Dedifferentiated amniotic fluid mesenchymal stem cell (primary cell): ENCODE results near the gene ST14.
"Not testable (repeated sequence)": the region's sequence is repeated elsewhere in the genome, so short reads cannot be mapped to it uniquely, and the experiment has no call there.

ENCODE experiments used
- DNase-seq: peaks from one replicate; pipeline ENCODE4 v3.0.0-alpha.2; 2016; ENCODE audit errors: extremely low spot score

ST14 gene

DNA sequence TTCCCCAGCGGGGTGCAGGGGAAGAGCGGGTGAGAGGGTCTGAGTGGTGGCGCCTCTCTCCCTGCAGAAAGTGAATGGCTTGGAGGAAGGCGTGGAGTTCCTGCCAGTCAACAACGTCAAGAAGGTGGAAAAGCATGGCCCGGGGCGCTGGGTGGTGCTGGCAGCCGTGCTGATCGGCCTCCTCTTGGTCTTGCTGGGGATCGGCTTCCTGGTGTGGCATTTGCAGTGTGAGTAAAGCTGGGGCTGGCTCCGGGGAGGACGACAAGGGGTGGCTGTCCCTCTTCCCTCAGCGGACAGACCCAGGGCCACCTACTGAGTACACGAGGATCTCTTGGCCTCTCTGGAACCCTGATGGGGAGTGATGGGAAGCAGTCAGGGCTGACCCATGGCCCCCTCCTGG lies 28.5 kb downstream of the ST14 start:
- no peak for DNase-seq

- no peak for DNase-seq
Observed at GRCh38 chr11:130188585-130189347, 29.2 kb downstream of the ST14 start.

GRCh38 chr11:130189492-130190210 lies 30.1 kb downstream of the ST14 start:
- DNase-seq: no peak

GRCh38 chr11:130190371-130190881 lies 30.8 kb downstream of the ST14 start:
- no peak for DNase-seq

DNA sequence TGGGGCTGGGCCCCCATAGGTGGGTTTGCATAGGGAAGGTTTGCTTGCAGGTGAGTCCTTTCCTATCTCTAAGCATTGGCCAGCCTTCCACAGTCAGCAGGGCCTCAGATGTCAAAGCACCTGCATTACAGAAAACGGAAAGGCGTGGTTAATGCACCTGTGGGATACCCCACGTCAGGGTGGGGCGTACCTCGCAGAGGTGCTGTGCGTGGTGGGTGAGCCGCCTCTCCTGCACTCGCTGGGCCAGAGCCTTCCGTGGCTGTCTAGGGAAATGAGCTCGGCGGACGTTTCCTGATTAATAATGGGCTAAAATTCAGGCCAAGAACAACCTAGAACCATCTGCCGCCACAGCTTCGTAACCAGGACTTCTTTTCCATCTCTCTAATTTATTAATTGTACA lies 32.3 kb downstream of the ST14 start:
- no peak for DNase-seq

DNA sequence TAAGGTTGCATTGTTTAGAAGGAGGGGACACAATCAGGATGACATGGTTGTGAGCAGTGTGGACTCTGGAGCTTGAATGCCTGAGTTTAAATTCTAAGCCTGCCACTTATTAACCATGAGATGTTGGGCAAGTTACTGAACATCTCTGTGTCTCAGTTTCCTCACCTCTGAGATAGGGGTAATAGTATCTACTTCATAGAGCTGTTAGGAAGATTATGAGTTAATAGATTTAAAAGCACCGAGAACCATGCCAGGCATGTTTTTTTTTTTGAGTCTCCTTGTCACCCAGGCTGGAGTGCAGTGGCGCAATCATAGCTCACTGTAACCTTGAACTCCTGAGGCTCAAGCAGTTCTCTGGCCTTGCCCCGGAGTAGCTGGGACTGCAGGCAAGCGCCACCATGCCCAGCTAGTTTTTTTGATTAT lies 33.3 kb downstream of the ST14 start:
- no peak for DNase-seq

- DNase-seq: not testable (repeated sequence)
Observed at GRCh38 chr11:130193551-130193950, 34.0 kb downstream of the ST14 start.

- no peak for DNase-seq
Observed at GRCh38 chr11:130194241-130195023, 34.9 kb downstream of the ST14 start.

GRCh38 chr11:130197386-130198035 lies 37.9 kb downstream of the ST14 start:
- no peak for DNase-seq

DNA sequence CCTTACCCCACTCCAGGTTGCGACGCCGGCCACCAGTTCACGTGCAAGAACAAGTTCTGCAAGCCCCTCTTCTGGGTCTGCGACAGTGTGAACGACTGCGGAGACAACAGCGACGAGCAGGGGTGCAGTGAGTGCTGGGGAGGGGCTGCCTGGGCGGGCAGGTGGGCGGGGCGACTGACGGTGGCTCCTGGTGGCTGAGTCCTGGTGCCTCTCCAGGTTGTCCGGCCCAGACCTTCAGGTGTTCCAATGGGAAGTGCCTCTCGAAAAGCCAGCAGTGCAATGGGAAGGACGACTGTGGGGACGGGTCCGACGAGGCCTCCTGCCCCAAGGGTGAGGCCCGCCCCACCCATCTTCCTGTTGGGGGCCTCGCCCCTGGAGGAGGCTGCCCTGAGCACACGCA lies 38.7 kb downstream of the ST14 start:
- DNase-seq: no peak

DNA sequence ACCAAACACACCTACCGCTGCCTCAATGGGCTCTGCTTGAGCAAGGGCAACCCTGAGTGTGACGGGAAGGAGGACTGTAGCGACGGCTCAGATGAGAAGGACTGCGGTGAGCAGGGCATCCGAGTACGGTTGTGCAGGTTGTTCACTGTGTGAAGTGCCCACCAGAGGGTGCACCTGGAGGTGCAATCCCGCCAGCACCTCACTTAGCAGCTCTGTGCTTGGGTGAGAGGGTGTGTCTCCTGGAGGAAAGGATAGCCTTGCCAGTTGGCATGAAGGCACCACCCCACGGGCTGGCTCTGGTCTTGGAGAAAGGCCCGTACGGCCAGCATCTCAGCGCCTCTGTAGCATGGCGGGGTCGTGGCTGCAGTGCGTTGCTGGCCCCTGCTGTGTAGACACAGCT lies 39.4 kb downstream of the ST14 start:
- DNase-seq: no peak

- no peak for DNase-seq
Observed at GRCh38 chr11:130199792-130200191, 40.2 kb downstream of the ST14 start.

DNA sequence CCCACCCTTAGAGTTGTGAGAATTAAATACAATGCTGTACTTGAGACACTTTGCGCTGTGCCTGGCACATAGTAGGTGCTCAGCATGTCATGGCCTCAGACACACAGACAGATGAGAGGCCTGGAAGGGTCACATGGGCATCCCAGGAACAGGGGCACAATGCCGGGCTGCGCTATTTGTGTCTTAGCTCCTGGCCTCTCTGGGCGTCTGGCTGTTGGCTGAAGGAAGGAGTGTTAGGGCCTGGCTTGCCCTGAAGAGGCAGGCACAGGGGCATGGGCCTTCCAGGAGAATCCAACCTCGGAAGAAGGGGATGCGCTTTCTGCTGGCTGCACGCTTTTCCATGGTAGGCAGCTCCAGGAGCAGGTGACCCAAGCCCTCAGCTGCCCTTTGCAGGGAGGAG lies 41.4 kb downstream of the ST14 start:
- DNase-seq: no peak

GRCh38 chr11:130202009-130202817 lies 42.6 kb downstream of the ST14 start:
- DNase-seq: no peak

DNA sequence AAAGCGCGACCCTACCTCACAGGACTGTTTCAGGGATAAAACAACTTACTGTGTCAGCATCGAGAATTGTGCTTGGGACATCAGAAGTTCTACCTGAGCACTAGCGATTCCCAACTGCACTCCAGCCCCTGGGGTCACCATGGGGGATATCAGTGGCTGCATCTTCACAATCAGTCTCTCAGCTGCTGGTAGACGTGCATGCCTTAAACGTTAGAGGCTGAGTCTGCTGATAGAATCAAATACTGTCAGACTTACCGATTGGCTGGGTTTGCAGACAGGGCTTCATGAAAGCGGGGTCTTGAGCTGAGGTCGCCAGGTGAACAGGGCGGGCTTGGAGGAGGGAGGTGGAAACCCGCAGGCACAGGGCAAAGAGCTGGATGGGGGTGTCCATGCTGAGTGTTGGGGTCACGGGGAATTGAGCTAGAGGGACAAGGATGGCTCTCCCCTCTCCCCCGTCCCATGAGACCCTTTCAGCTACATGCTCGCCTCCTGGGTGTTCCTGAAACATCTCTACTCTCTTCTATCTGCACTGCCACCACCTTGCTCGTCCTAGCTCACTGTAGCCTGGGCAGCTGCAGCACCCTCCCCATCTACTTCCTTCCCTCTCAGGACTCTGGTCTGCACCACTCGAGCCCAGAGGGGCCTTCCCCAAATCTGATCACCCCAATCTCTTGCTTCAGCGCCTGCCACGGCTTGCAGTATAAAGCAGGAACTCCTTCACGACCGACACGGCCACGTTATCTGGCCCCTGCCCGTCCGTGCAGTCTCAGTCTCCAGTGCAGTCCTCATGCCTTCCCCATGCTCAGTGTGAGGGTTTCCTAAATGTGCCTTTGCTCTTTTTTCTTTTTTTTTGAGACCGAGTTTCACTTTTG lies 43.5 kb downstream of the ST14 start:
- no peak for DNase-seq

- DNase-seq: no peak
Observed at GRCh38 chr11:130203766-130204702, 44.5 kb downstream of the ST14 start.

DNA sequence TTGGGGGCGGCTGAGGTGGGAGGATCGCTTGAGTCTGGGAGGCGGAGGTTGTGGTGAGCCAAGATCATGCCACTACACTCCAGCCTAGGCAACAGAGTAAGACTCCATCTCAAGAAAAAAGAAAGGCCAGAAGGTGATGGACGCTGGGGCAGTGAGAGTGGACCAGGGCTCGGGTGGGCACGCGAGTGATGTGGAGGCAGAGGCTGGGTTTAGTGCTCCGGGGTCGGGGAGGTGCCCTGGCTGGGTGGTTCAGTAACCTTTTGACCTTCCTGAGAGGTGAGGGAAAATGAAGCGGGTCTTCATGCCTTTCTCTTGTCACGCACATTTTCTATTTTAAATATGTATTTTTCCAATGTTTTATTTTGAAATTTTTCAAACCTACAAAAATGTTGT lies 45.1 kb downstream of the ST14 start:
- DNase-seq: no peak

GRCh38 chr11:130206141-130206540 lies 46.6 kb downstream of the ST14 start:
- no peak for DNase-seq
